Keratinocyte (primary cell): Measurements from ENCODE around the gene WDR49. TPM values are rescaled to one million over a fixed set of nuclear protein-coding genes. Genes with fewer than 3 reads are reported as not detected.

ENCODE experiments used
- DNase-seq: peaks from one replicate; pipeline ENCODE4 v3.0.0-alpha.2; 2011; ENCODE audit warnings: low read depth, missing footprints, low spot score
- FAIRE-seq: peaks from 2 replicates; lab custom pipeline; 2011; peaks lifted over from hg19 to GRCh38; lab: Jason Lieb, UNC
- H2AFZ ChIP-seq: 2 replicates; pipeline ENCODE4 v1.6.0; 2012; ENCODE audit warnings: low read length, control low read depth, inconsistent platforms; ENCODE audit not compliant: control insufficient read depth
- H3K27ac ChIP-seq: 2 replicates; pipeline ENCODE4 v1.5.1; 2011; ENCODE audit warnings: low read length; ENCODE audit not compliant: control insufficient read depth, insufficient read depth
- H3K27me3 ChIP-seq: 3 replicates; pipeline ENCODE4 v1.6.0; 2011; ENCODE audit warnings: low read length; ENCODE audit not compliant: control insufficient read depth, insufficient read depth; ENCODE audit errors: extremely low read depth
- H3K36me3 ChIP-seq, 2 experiments: 2 replicates in 1 of 2; 3 replicates in 1 of 2; pipeline ENCODE4 v1.5.1; 2011; ENCODE audit warnings: low read length in 2 of 2, mild to moderate bottlenecking in 1 of 2; ENCODE audit not compliant: control insufficient read depth in 2 of 2, insufficient read depth in 2 of 2; ENCODE audit errors: extremely low read depth in 1 of 2
- H3K4me1 ChIP-seq: 3 replicates; pipeline ENCODE4 v1.5.1; 2011; ENCODE audit warnings: low read length; ENCODE audit not compliant: control insufficient read depth, insufficient read depth; ENCODE audit errors: extremely low read depth
- H3K4me2 ChIP-seq: 3 replicates; pipeline ENCODE4 v1.6.0; 2011; ENCODE audit warnings: low read depth, low read length; ENCODE audit not compliant: control insufficient read depth, insufficient read depth; ENCODE audit errors: extremely low read depth
- H3K4me3 ChIP-seq, 3 experiments: fragments of 200-600 bp in 1 of 3; sonication (generic) in 1 of 3; 2 replicates in 2 of 3; 3 replicates in 1 of 3; pipeline ENCODE4 v1.5.1; 2011 to 2016; ENCODE audit warnings: low read length in 3 of 3, mild to moderate bottlenecking in 3 of 3, control low read depth in 2 of 3, inconsistent platforms in 1 of 3, low read depth in 1 of 3, mixed read lengths in 1 of 3, mixed run types in 1 of 3, moderate library complexity in 1 of 3; ENCODE audit not compliant: control insufficient read depth in 2 of 3, insufficient read depth in 2 of 3; ENCODE audit errors: extremely low read depth in 1 of 3
- H3K79me2 ChIP-seq: 2 replicates; pipeline ENCODE4 v1.6.0; 2012; ENCODE audit warnings: low read length; ENCODE audit not compliant: control insufficient read depth, insufficient read depth
- H3K9ac ChIP-seq: 3 replicates; pipeline ENCODE4 v1.6.0; 2011; ENCODE audit warnings: low read length; ENCODE audit not compliant: control insufficient read depth, insufficient read depth; ENCODE audit errors: extremely low read depth
- H3K9me1 ChIP-seq: 3 replicates; pipeline ENCODE4 v1.6.0; 2011; ENCODE audit warnings: low read length; ENCODE audit not compliant: control insufficient read depth, insufficient read depth; ENCODE audit errors: extremely low read depth
- H3K9me3 ChIP-seq: 2 replicates; pipeline ENCODE4 v1.5.1; 2012; ENCODE audit warnings: low read depth, low read length; ENCODE audit not compliant: control insufficient read depth
- H4K20me1 ChIP-seq: 3 replicates; pipeline ENCODE4 v1.6.0; 2011; ENCODE audit warnings: low read length; ENCODE audit not compliant: control insufficient read depth, insufficient read depth; ENCODE audit errors: extremely low read depth
- EZH2 ChIP-seq: IDR thresholded peaks from one replicate; pipeline ENCODE4 v1.6.1; 2012; ENCODE audit warnings: inconsistent platforms, mild to moderate bottlenecking, low read length, moderate library complexity
- dilution Hi-C: fragments of 300-500 bp; cut with MboI; formaldehyde crosslinking; loops from one replicate; pipeline ENCODE4 v1.7.0; 2020; ENCODE audit warnings: low sequenced_read_pairs; ENCODE audit not compliant: extremely low pct_ligation_motif_present
- polyA plus RNA-seq, 5 experiments: library from polyadenylated mRNA; depleted of rRNA in 3 of 5; stranded (reverse) in 3 of 5; stranded (forward) in 1 of 5; unstranded in 1 of 5; fragments of >200 nt; gene quantifications; 1 replicate in 1 of 5; 2 replicates in 3 of 5; 3 replicates in 1 of 5; pipeline versions ENCODE4 v1.2.1 to v1.2.3, GENCODE V29; 2011 to 2012; ENCODE audit warnings: missing spikeins in 2 of 5, low read depth in 1 of 5, low replicate concordance in 1 of 5
- TF ChIP-seq, protein P1 (sequence below), 3 experiments: IDR thresholded peaks in 1 of 3; conservative IDR thresholded peaks in 1 of 3; optimal IDR thresholded peaks in 1 of 3; 2 replicates in 2 of 3; 3 replicates in 1 of 3; pipeline versions ENCODE3 to v1.5.1; 2011; ENCODE audit warnings: low read length in 3 of 3, mild to moderate bottlenecking in 3 of 3, moderate library complexity in 2 of 3, control low read depth in 1 of 3, inconsistent platforms in 1 of 3; ENCODE audit not compliant: insufficient read depth in 2 of 3; ENCODE audit errors: extremely low read depth in 1 of 3

The WDR49 gene
- polyA plus RNA-seq, 1 donor (not counting 4 experiments of a cell fraction or from before 2014, with no cell fraction given), result not detected

DNA sequence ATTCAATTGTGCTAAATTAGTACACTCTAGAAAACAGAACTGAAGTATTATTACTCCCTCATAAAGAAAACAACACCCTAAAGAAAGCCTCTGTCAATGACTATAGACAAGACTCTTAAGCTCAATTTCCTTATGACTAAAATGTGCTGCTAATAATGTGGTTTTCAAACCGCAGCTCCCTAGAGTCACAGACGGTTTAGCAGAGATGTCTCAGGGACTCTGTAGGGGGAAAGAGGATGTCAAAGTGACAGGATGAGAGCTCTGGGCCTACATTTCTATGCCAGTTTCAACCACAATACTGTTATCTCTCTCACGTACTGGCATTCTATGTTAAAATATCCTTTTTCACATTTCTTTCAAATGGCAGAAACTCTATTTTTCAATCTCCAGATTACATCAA, 37.6 kb upstream of the WDR49 start:
- Histone ChIP-seq H3K79me2 (no peaks in the 10 kb centered on the region), H2AFZ (no peak overlapping the region), H3K4me1 (no peaks in the 10 kb centered on the region), H3K4me3 (no peak overlapping the region), H3K27ac (no peak overlapping the region), H3K9me1 (no peaks in the 10 kb centered on the region), H3K27me3 (no peaks in the 10 kb centered on the region), H3K36me3 (peaks cover 11% of the 10 kb centered on the region in 2 experiments), H3K9ac (no peak overlapping the region), H4K20me1 (no peaks in the 10 kb centered on the region), H3K9me3 (no peaks in the 10 kb centered on the region), H3K4me2 (no peak overlapping the region)
- DNase-seq (no peak), FAIRE-seq (no peak)
- dilution Hi-C loops, result no loop called here
- TF ChIP-seq, protein P1, sequence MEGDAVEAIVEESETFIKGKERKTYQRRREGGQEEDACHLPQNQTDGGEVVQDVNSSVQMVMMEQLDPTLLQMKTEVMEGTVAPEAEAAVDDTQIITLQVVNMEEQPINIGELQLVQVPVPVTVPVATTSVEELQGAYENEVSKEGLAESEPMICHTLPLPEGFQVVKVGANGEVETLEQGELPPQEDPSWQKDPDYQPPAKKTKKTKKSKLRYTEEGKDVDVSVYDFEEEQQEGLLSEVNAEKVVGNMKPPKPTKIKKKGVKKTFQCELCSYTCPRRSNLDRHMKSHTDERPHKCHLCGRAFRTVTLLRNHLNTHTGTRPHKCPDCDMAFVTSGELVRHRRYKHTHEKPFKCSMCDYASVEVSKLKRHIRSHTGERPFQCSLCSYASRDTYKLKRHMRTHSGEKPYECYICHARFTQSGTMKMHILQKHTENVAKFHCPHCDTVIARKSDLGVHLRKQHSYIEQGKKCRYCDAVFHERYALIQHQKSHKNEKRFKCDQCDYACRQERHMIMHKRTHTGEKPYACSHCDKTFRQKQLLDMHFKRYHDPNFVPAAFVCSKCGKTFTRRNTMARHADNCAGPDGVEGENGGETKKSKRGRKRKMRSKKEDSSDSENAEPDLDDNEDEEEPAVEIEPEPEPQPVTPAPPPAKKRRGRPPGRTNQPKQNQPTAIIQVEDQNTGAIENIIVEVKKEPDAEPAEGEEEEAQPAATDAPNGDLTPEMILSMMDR (optimal IDR thresholded peaks at IDR 0.05 in 1 of 3, IDR thresholded peaks at IDR 0.05 in 1 of 3, conservative IDR thresholded peaks at IDR 0.05 in 1 of 3; ENCODE audit: extremely low read depth in 1 of 3, insufficient read depth in 2 of 3, low read length in 3 of 3), result no peak
- TF ChIP-seq EZH2, result no peak

DNA sequence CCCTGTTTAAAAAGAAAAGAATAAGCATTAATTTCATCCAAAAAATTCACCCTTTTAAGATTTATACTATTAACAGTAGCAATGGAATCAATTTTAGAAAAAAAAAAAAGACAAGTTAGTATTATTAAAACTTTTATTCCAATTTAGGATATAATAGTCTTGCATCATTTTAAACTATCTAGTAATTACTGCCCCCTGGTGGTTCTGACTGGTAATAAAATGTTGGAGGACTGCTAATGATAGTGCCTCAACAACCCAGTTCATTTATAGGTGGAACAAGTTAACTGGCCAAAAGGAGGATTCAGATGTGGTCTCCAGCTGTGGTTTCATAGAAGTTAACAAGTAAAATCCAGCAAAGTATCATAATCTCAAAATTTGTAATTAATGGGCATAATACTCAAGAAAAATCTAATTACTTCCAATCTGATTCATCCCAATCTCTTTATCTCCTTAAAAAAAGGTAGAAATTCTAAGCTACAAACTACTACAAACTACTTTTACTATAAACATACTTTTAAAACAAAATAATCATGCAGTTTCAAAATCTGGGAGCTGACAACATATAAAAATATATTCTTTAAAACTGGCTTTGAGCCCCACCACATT, 30.7 kb upstream of the WDR49 start:
- peaks cover 5 to 6% of the 10 kb centered on the region in 2 experiments for H3K36me3 ChIP-seq
- H3K27ac ChIP-seq, result no peak overlapping the region
- dilution Hi-C loops, result no loop called here
- no peaks in the 10 kb centered on the region for H3K4me1 ChIP-seq
- H3K9ac ChIP-seq, result no peak overlapping the region
- H4K20me1 ChIP-seq, result no peaks in the 10 kb centered on the region
- H3K9me3 ChIP-seq, result no peaks in the 10 kb centered on the region
- no peak overlapping the region for H3K4me3 ChIP-seq
- peak; percentile 21 for DNase-seq
- no peak overlapping the region for H2AFZ ChIP-seq
- H3K4me2 ChIP-seq, result no peak overlapping the region
- TF ChIP-seq EZH2, result no peak
- TF ChIP-seq, protein P1 (optimal IDR thresholded peaks at IDR 0.05 in 1 of 3, IDR thresholded peaks at IDR 0.05 in 1 of 3, conservative IDR thresholded peaks at IDR 0.05 in 1 of 3; ENCODE audit: extremely low read depth in 1 of 3, insufficient read depth in 2 of 3, low read length in 3 of 3), result peak; percentile 17 to 51 (median 44)
- no peaks in the 10 kb centered on the region for H3K27me3 ChIP-seq
- no peaks in the 10 kb centered on the region for H3K9me1 ChIP-seq
- FAIRE-seq, result no peak
- H3K79me2 ChIP-seq, result no peaks in the 10 kb centered on the region
